Measurements from ENCODE around the gene UNC5C. TPM values are rescaled to one million over a fixed set of nuclear protein-coding genes. Genes with fewer than 3 reads are reported as not detected.

UNC5C gene
- total and polyA plus RNA-seq, 2 experiments from 2014 or later, result 3.5 to 16.0 TPM

GRCh38 chr4:95317085-95317793 is 231.5 kb downstream of the UNC5C start:
- Histone ChIP-seq H3K27me3 (no peaks in the 10 kb centered on the region), H3K9me2 (replicated peaks; ENCODE audit: insufficient read depth) (no peaks in the 10 kb centered on the region), H3K4me3 (no peak overlapping the region), H3K79me2 (no peaks in the 10 kb centered on the region), H3K27ac (no peak overlapping the region), H4K20me1 (ENCODE audit: insufficient read depth, poor library complexity, severe bottlenecking) (no peaks in the 10 kb centered on the region), H3K4me1 (ENCODE audit: insufficient read depth) (no peaks in the 10 kb centered on the region), H3K36me3 (replicated peaks; ENCODE audit: insufficient read depth, low read depth) (no peaks in the 10 kb centered on the region), H3K4me2 (no peak overlapping the region), H3K9me3 (ENCODE audit: low read depth) (no peaks in the 10 kb centered on the region), H2AFZ (no peak overlapping the region)
- 73% methylated on average over 10 of the region's 10 CpGs for WGBS (ENCODE audit: low lambda C conversion rate, missing lambda C conversion rate)
- TF ChIP-seq EZH2phosphoT487 (IDR thresholded peaks at IDR 0.05; ENCODE audit: low read depth, severe bottlenecking, unreplicated experiment) (no peak), EZH2 (IDR thresholded peaks at IDR 0.05; ENCODE audit: borderline replicate concordance) (no peak), CTCF (IDR thresholded peaks at IDR 0.05; ENCODE audit: poor library complexity) (no peak)
- DNase-seq (ENCODE audit: low spot score), result no peak

- no peaks in the 10 kb centered on the region for H3K36me3 ChIP-seq (replicated peaks; ENCODE audit: insufficient read depth, low read depth)
- H3K9me2 ChIP-seq (replicated peaks; ENCODE audit: insufficient read depth), result no peaks in the 10 kb centered on the region
- DNase-seq (ENCODE audit: low spot score), result no peak
- no peaks in the 10 kb centered on the region for H3K9me3 ChIP-seq (ENCODE audit: low read depth)
- no peaks in the 10 kb centered on the region for H3K27me3 ChIP-seq
- TF ChIP-seq CTCF (IDR thresholded peaks at IDR 0.05; ENCODE audit: poor library complexity), result no peak
- no peak for TF ChIP-seq EZH2phosphoT487 (IDR thresholded peaks at IDR 0.05; ENCODE audit: low read depth, severe bottlenecking, unreplicated experiment)
- TF ChIP-seq EZH2 (IDR thresholded peaks at IDR 0.05; ENCODE audit: borderline replicate concordance), result no peak
- H3K27ac ChIP-seq, result no peak overlapping the region
- H3K79me2 ChIP-seq, result no peaks in the 10 kb centered on the region
- no peaks in the 10 kb centered on the region for H3K4me1 ChIP-seq (ENCODE audit: insufficient read depth)
- 94% methylated on average over 1 of the region's 1 CpG for WGBS (ENCODE audit: low lambda C conversion rate, missing lambda C conversion rate)
- no peaks in the 10 kb centered on the region for H4K20me1 ChIP-seq (ENCODE audit: insufficient read depth, poor library complexity, severe bottlenecking)
- no peak overlapping the region for H3K4me3 ChIP-seq
- H2AFZ ChIP-seq, result no peak overlapping the region
- no peak overlapping the region for H3K4me2 ChIP-seq
These were observed 234.2 kb downstream of the UNC5C start for GRCh38 chr4:95314573-95314972.

DNA sequence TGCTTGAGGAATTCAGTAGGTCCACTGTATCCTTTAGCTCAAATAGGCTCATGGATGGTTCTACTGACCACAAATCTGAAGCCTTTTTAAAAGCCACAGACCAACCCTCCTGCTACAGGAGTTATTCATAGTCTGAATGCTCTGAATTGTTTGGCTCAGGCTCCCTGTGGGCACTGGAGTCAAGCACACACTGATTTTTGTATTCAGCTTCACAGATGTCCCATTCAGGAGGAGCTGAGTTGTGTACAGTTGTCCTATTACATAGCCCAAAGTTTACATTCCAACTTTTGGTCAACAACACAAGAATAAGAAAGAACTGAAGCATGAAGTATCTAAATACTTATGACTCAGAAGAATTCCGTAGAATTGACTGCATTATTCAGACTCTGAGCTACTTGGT is 243.9 kb downstream of the UNC5C start:
- Histone ChIP-seq H2AFZ (no peak overlapping the region), H3K9me2 (replicated peaks; ENCODE audit: insufficient read depth) (no peaks in the 10 kb centered on the region), H3K27me3 (no peaks in the 10 kb centered on the region), H3K27ac (no peak overlapping the region), H3K4me1 (ENCODE audit: insufficient read depth) (no peaks in the 10 kb centered on the region), H3K4me2 (no peak overlapping the region), H3K4me3 (no peak overlapping the region), H3K9me3 (ENCODE audit: low read depth) (no peaks in the 10 kb centered on the region), H3K79me2 (no peaks in the 10 kb centered on the region), H3K36me3 (replicated peaks; ENCODE audit: insufficient read depth, low read depth) (no peaks in the 10 kb centered on the region), H4K20me1 (ENCODE audit: insufficient read depth, poor library complexity, severe bottlenecking) (no peaks in the 10 kb centered on the region)
- TF ChIP-seq EZH2phosphoT487 (IDR thresholded peaks at IDR 0.05; ENCODE audit: low read depth, severe bottlenecking, unreplicated experiment), result no peak
- TF ChIP-seq EZH2 (IDR thresholded peaks at IDR 0.05; ENCODE audit: borderline replicate concordance), result no peak
- TF ChIP-seq CTCF (IDR thresholded peaks at IDR 0.05; ENCODE audit: poor library complexity), result no peak
- no peak for DNase-seq (ENCODE audit: low spot score)
- 85% methylated on average over 1 of the region's 1 CpG for WGBS (ENCODE audit: low lambda C conversion rate, missing lambda C conversion rate)

Data from hepatocyte (in vitro differentiated cells).